ENCODE results near the gene SEPTIN1. TPM values are rescaled to one million over a fixed set of nuclear protein-coding genes. Genes with fewer than 3 reads are reported as not detected.

The SEPTIN1 gene
- total and polyA plus RNA-seq, 2 of the 13 experiments (the other 11 are each of a cell fraction or from before 2014, with no cell fraction given) = 0.18 to 0.67 TPM

DNA sequence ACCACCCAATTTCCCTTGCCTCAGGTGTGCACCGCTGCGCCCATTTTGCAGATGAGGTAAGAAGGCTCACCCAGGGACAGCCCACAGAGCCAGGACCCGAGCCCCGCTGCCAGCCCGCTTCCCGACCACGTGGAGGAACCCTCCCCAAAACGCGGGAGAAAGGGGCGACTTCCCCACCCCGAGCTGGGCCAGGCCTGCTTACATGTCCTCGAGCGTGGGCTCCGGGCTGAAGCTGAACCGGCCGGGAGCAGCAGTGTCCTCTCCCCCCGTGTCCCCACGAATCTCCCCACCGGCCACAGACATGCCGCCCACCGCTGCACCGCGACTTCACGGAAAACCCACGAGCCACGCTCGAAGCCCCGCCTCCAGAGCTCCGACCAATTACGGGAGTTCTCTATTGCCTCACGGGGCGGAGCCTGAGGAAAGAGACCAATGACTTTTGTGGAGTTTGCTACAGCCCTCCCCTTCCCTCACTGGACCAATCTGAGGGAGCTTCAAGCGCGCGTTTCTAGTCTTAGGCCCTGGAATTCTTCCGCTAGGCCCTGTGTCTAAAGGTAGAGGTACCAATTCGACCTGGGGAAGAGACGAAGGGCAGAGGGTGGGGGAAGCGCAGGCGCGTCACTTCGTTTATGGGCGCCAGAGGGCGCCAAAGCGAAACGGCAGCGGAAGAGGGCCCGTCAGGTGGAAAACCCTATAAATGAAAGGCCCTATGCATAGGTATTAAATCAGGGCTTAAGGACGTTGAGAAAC is 47.5 kb upstream of the SEPTIN1 start, which contains the start of gene DCTPP1 (continued):
- TF ChIP-seq, protein P1, sequence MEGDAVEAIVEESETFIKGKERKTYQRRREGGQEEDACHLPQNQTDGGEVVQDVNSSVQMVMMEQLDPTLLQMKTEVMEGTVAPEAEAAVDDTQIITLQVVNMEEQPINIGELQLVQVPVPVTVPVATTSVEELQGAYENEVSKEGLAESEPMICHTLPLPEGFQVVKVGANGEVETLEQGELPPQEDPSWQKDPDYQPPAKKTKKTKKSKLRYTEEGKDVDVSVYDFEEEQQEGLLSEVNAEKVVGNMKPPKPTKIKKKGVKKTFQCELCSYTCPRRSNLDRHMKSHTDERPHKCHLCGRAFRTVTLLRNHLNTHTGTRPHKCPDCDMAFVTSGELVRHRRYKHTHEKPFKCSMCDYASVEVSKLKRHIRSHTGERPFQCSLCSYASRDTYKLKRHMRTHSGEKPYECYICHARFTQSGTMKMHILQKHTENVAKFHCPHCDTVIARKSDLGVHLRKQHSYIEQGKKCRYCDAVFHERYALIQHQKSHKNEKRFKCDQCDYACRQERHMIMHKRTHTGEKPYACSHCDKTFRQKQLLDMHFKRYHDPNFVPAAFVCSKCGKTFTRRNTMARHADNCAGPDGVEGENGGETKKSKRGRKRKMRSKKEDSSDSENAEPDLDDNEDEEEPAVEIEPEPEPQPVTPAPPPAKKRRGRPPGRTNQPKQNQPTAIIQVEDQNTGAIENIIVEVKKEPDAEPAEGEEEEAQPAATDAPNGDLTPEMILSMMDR (CRISPR knock-in tag; IDR thresholded peaks at IDR 0.05) = peak; percentile 93
- TF ChIP-seq, protein P2, sequence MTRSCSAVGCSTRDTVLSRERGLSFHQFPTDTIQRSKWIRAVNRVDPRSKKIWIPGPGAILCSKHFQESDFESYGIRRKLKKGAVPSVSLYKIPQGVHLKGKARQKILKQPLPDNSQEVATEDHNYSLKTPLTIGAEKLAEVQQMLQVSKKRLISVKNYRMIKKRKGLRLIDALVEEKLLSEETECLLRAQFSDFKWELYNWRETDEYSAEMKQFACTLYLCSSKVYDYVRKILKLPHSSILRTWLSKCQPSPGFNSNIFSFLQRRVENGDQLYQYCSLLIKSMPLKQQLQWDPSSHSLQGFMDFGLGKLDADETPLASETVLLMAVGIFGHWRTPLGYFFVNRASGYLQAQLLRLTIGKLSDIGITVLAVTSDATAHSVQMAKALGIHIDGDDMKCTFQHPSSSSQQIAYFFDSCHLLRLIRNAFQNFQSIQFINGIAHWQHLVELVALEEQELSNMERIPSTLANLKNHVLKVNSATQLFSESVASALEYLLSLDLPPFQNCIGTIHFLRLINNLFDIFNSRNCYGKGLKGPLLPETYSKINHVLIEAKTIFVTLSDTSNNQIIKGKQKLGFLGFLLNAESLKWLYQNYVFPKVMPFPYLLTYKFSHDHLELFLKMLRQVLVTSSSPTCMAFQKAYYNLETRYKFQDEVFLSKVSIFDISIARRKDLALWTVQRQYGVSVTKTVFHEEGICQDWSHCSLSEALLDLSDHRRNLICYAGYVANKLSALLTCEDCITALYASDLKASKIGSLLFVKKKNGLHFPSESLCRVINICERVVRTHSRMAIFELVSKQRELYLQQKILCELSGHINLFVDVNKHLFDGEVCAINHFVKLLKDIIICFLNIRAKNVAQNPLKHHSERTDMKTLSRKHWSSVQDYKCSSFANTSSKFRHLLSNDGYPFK (CRISPR knock-in tag; IDR thresholded peaks at IDR 0.05; ENCODE audit: borderline replicate concordance) = no peak; the same call in none of the 2 replicates
- TF ChIP-seq MTA3 (CRISPR knock-in tag; IDR thresholded peaks at IDR 0.05) (no peak), NONO (IDR thresholded peaks at IDR 0.05) (no peak), NONO (CRISPR knock-in tag; conservative IDR thresholded peaks at IDR 0.05) (peak; percentile 91), ZNF788 (CRISPR knock-in tag; IDR thresholded peaks at IDR 0.05; ENCODE audit: borderline replicate concordance) (peak; percentile 91; the same call in 1 of the 2 replicates), TBX2 (CRISPR knock-in tag; IDR thresholded peaks at IDR 0.05; ENCODE audit: borderline replicate concordance) (peak; percentile 88; the same call in 1 of the 2 replicates), MTF1 (CRISPR knock-in tag; IDR thresholded peaks at IDR 0.05) (no peak), ZNF292 (CRISPR knock-in tag; IDR thresholded peaks at IDR 0.05; ENCODE audit: borderline replicate concordance, low read depth) (peak; percentile 48; the same call in 1 of the 2 replicates), ZNF17 (CRISPR knock-in tag; IDR thresholded peaks at IDR 0.05) (no peak), GABPA (IDR thresholded peaks at IDR 0.05; ENCODE audit: low read depth, low read length) (no peak), GABPA (CRISPR knock-in tag; IDR thresholded peaks at IDR 0.05; ENCODE audit: low read depth) (peak; percentile 80), RBM39 (IDR thresholded peaks at IDR 0.05; ENCODE audit: low read depth, low read length, poor library complexity, severe bottlenecking) (peak; percentile 24), ZNF543 (CRISPR knock-in tag; IDR thresholded peaks at IDR 0.05) (peak; percentile 86; the same call in 1 of the 2 replicates), PRMT3 (CRISPR knock-in tag; IDR thresholded peaks at IDR 0.05; ENCODE audit: borderline replicate concordance, low read depth) (no peak), ZNF256 (CRISPR knock-in tag; conservative IDR thresholded peaks at IDR 0.05) (no peak), POLR2A (IDR thresholded peaks at IDR 0.05; ENCODE audit: insufficient read depth in 1 of 2, low read depth in 2 of 2, low read length in 2 of 2) (peak; percentile 26 to 78; a peak in 3 of 4 replicates)
- TF ChIP-seq, protein P3, sequence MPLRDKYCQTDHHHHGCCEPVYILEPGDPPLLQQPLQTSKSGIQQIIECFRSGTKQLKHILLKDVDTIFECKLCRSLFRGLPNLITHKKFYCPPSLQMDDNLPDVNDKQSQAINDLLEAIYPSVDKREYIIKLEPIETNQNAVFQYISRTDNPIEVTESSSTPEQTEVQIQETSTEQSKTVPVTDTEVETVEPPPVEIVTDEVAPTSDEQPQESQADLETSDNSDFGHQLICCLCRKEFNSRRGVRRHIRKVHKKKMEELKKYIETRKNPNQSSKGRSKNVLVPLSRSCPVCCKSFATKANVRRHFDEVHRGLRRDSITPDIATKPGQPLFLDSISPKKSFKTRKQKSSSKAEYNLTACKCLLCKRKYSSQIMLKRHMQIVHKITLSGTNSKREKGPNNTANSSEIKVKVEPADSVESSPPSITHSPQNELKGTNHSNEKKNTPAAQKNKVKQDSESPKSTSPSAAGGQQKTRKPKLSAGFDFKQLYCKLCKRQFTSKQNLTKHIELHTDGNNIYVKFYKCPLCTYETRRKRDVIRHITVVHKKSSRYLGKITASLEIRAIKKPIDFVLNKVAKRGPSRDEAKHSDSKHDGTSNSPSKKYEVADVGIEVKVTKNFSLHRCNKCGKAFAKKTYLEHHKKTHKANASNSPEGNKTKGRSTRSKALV (CRISPR knock-in tag; IDR thresholded peaks at IDR 0.05) = peak; percentile 90; the same call in 1 of the 2 replicates
- TF ChIP-seq, protein P4, sequence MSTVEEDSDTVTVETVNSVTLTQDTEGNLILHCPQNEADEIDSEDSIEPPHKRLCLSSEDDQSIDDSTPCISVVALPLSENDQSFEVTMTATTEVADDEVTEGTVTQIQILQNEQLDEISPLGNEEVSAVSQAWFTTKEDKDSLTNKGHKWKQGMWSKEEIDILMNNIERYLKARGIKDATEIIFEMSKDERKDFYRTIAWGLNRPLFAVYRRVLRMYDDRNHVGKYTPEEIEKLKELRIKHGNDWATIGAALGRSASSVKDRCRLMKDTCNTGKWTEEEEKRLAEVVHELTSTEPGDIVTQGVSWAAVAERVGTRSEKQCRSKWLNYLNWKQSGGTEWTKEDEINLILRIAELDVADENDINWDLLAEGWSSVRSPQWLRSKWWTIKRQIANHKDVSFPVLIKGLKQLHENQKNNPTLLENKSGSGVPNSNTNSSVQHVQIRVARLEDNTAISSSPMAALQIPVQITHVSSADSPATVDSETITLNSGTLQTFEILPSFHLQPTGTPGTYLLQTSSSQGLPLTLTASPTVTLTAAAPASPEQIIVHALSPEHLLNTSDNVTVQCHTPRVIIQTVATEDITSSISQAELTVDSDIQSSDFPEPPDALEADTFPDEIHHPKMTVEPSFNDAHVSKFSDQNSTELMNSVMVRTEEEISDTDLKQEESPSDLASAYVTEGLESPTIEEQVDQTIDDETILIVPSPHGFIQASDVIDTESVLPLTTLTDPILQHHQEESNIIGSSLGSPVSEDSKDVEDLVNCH (CRISPR knock-in tag; IDR thresholded peaks at IDR 0.05) = no peak
- TF ChIP-seq, protein P5, sequence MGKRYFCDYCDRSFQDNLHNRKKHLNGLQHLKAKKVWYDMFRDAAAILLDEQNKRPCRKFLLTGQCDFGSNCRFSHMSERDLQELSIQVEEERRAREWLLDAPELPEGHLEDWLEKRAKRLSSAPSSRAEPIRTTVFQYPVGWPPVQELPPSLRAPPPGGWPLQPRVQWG (CRISPR knock-in tag; IDR thresholded peaks at IDR 0.05; ENCODE audit: borderline replicate concordance, low read depth) = no peak
